Stimulated activated CD8-positive, alpha-beta memory T cell treated with anti-CD3 and anti-CD28 coated beads, Interleukin-7, amount 100 ng/mL, for 24 hours (primary cell): ENCODE results near the gene ALS2CL.

Experiments
- DNase-seq: peaks from one replicate; pipeline ENCODE4 v3.0.0-alpha.2; 2020; ENCODE audit warnings: low read depth

The ALS2CL gene

GRCh38 chr3:46629551-46630517 is 63.6 kb downstream of the ALS2CL start:
- peak; percentile 45 for DNase-seq

GRCh38 chr3:46628901-46629369 is 64.5 kb downstream of the ALS2CL start:
- no peak for DNase-seq

GRCh38 chr3:46627078-46627477 is 66.4 kb downstream of the ALS2CL start:
- no peak for DNase-seq

- no peak for DNase-seq
Observed at GRCh38 chr3:46626039-46626438, 67.4 kb downstream of the ALS2CL start.

- DNase-seq: no peak
Observed at GRCh38 chr3:46624975-46625490, 68.4 kb downstream of the ALS2CL start.

- DNase-seq: no peak
Observed at GRCh38 chr3:46624533-46624932, 68.9 kb downstream of the ALS2CL start.

GRCh38 chr3:46619845-46620778 is 73.4 kb downstream of the ALS2CL start:
- no peak for DNase-seq
